Ovary (tissue), 9 donors: ENCODE measurements around the gene WFDC2. TPM values are rescaled to one million over a fixed set of nuclear protein-coding genes. Genes with fewer than 3 reads are reported as not detected.

Experiments used
- DNase-seq, 5 donors: peaks; one replicate each; pipeline ENCODE4 v3.0.0-alpha.2; 2019 to 2020
- H3K27ac ChIP-seq, 2 donors: fragments of 200-600 bp; one replicate each; pipeline versions ENCODE4 v1.5.1 to v1.8.0; 2019 to 2022
- H3K27me3 ChIP-seq: fragments of 200-600 bp; one replicate; pipeline ENCODE4 v1.8.0; 2022
- H3K36me3 ChIP-seq: fragments of 200-600 bp; sonication (generic); one replicate; pipeline ENCODE4 v1.5.1; 2019
- H3K4me1 ChIP-seq: one replicate; pipeline ENCODE4 v1.8.1; 2013; ENCODE audit warnings: mild to moderate bottlenecking, moderate library complexity; ENCODE audit not compliant: insufficient read depth
- H3K4me3 ChIP-seq: fragments of 200-600 bp; sonication (generic); one replicate; pipeline ENCODE4 v1.5.1; 2017
- H3K9me3 ChIP-seq, 2 donors: fragments of 200-600 bp in 1 of 2; sonication (generic) in 1 of 2; one replicate each; pipeline versions ENCODE4 v1.5.1 to v1.8.1; 2013 to 2019; ENCODE audit warnings: mild to moderate bottlenecking in 1 of 2, moderate library complexity in 1 of 2
- CTCF ChIP-seq, 3 donors: fragments of 450-650 bp in 2 of 3; fragments of 200-600 bp in 1 of 3; IDR thresholded peaks; one replicate each; pipeline versions ENCODE4 v1.5.1 to v1.8.0; 2016 to 2022; ENCODE audit warnings: antibody characterized with exemption in 3 of 3, mild to moderate bottlenecking in 1 of 3
- EP300 ChIP-seq: sonication (generic); formaldehyde crosslinking; IDR thresholded peaks from one replicate; pipeline ENCODE4 v1.6.1; 2017; ENCODE audit warnings: antibody characterized with exemption
- POLR2A ChIP-seq: fragments of 450-650 bp; IDR thresholded peaks from one replicate; pipeline ENCODE4 v1.6.1; 2017; ENCODE audit warnings: antibody characterized with exemption, mild to moderate bottlenecking, moderate library complexity
- WGBS, 3 donors: extraction: QIAGEN DNeasy Blood & Tissue Kit in 1 of 3; methylation state at CpG; one replicate each; pipeline versions ENCODE4 v1.1.5 to v1.1.7; 2013 to 2017; 5-methylcytosine and 5-hydroxymethylcytosine counted together
- intact Hi-C, 4 donors: fragments of 100-400 bp; cut with DNase I; formaldehyde crosslinking; loops; one replicate each; pipeline versions ENCODE4 v1.11.0 to v1.15.1; 2022 to 2023
- polyA plus RNA-seq, 2 donors: library from polyadenylated mRNA; stranded (reverse); fragments of 200-250 nt in 1 of 2; fragments of 350-450 nt in 1 of 2; fragmentation: Illumina TruSeq in 1 of 2; extraction: RNeasy Lipid Tissue Mini Kit (QIAGEN cat#74804) in 1 of 2; gene quantifications; one replicate each; pipeline ENCODE4 v1.2.3, GENCODE V29; 2013 to 2014
- total RNA-seq, 7 donors: library from RNA; depleted of rRNA in 2 of 7; stranded (reverse); fragments of >200 nt in 2 of 7; fragmentation: NEBNext Ultra II Directional in 3 of 7; extraction: Animal tissue kit (Norgen Biotek cat#: 25700) in 3 of 7; gene quantifications; one replicate each; pipeline versions ENCODE4 v1.1.0 to v1.2.4, GENCODE V29; 2016 to 2023
- donor health status: DM: no; HTN: no; CAD: no; lungs with moderate emphysema.
- donor health status: DM: no; HTN: no; CAD: no.
- donor health status: Bipolar disorder and iron deficiency.
- donor health status: DM: yes; HTN: yes; CAD: no.
- donor health status: DM: no; HTN: no; CAD: no.
- donor health status: DM: yes; HTN: yes; CAD: no.

Gene WFDC2
- total and polyA plus RNA-seq, 9 donors = 1.2 to 246 (median 17.5) TPM

GRCh38 chr20:45507011-45507820 is 37.7 kb downstream of the WFDC2 start:
- no peak overlapping the region for H3K27ac ChIP-seq
- no peaks in the 10 kb centered on the region for H3K36me3 ChIP-seq
- H3K4me3 ChIP-seq = no peak overlapping the region
- no peak for DNase-seq
- TF ChIP-seq EP300 (no peak), CTCF (IDR thresholded peaks at IDR 0.05) (no peak), POLR2A (no peak)
- WGBS, 3 donors = 84 to 90% (median 85%) methylated on average over 5 of the region's 5 CpGs
- H3K9me3 ChIP-seq = no peaks in the 10 kb centered on the region
- intact Hi-C loops = no loop called here
- H3K4me1 ChIP-seq = no peaks in the 10 kb centered on the region
- no peaks in the 10 kb centered on the region for H3K27me3 ChIP-seq

- Histone ChIP-seq H3K27ac (no peak overlapping the region), H3K4me3 (no peak overlapping the region), H3K4me1 (no peaks in the 10 kb centered on the region), H3K36me3 (no peaks in the 10 kb centered on the region), H3K9me3 (no peaks in the 10 kb centered on the region), H3K27me3 (no peaks in the 10 kb centered on the region)
- TF ChIP-seq EP300 = no peak
- 80 to 88% (median 81%) methylated on average over 7 of the region's 7 CpGs for WGBS, 3 donors
- intact Hi-C loops = no loop called here
- DNase-seq = no peak
Measured at GRCh38 chr20:45508068-45508886, 38.7 kb downstream of the WFDC2 start.

- Histone ChIP-seq H3K36me3 (no peaks in the 10 kb centered on the region), H3K4me3 (no peak overlapping the region), H3K9me3 (no peaks in the 10 kb centered on the region), H3K27me3 (no peaks in the 10 kb centered on the region), H3K4me1 (no peaks in the 10 kb centered on the region), H3K27ac (no peak overlapping the region)
- intact Hi-C loops = no loop called here
- WGBS, 3 donors = 40 to 56% (median 50%) methylated on average over 4 of the region's 4 CpGs
- TF ChIP-seq POLR2A = no peak
- TF ChIP-seq CTCF (IDR thresholded peaks at IDR 0.05) = no peak
- no peak for TF ChIP-seq EP300
- no peak for DNase-seq
Measured at GRCh38 chr20:45509091-45509490, 39.5 kb downstream of the WFDC2 start.

- Histone ChIP-seq H3K27ac (no peak overlapping the region), H3K4me1 (no peaks in the 10 kb centered on the region), H3K4me3 (no peak overlapping the region), H3K27me3 (no peaks in the 10 kb centered on the region), H3K9me3 (no peaks in the 10 kb centered on the region), H3K36me3 (no peaks in the 10 kb centered on the region)
- intact Hi-C loops = no loop called here
- no peak for DNase-seq
- WGBS, 3 donors = 24 to 28% (median 25%) methylated on average over 5 of the region's 5 CpGs
- TF ChIP-seq EP300 = no peak
- no peak for TF ChIP-seq CTCF (IDR thresholded peaks at IDR 0.05)
- no peak for TF ChIP-seq POLR2A
Measured at GRCh38 chr20:45510242-45510862, 40.8 kb downstream of the WFDC2 start.
